GM23338 (cell line): ENCODE data around the gene CDAN1. TPM values are rescaled to one million over a fixed set of nuclear protein-coding genes. Genes with fewer than 3 reads are reported as not detected.

Experiments
- ATAC-seq: fragments of 200-7000 bp; cut with Tn5 transposase; 3 replicates; pipeline ENCODE4 v1.9.1; 2020
- DNase-seq: peaks from one replicate; pipeline ENCODE4 v3.0.0-alpha.2; 2015; ENCODE audit warnings: low spot score
- H2AFZ ChIP-seq: fragments of 200-600 bp; sonication (generic); 2 replicates; pipeline ENCODE4 v1.8.0; 2016; ENCODE audit warnings: antibody characterized with exemption, mild to moderate bottlenecking, moderate library complexity
- H3F3A ChIP-seq: fragments of 200-600 bp; sonication (generic); replicated peaks from 2 replicates; pipeline ENCODE4 v1.8.0; 2017; ENCODE audit warnings: antibody characterized with exemption, mixed run types, low read depth
- H3K27ac ChIP-seq: fragments of 200-600 bp; sonication (generic); 2 replicates; pipeline ENCODE4 v1.6.1; 2016; ENCODE audit warnings: low read depth
- H3K27me3 ChIP-seq: fragments of 200-600 bp; sonication (generic); 2 replicates; pipeline ENCODE4 v1.8.0; 2016; ENCODE audit warnings: mild to moderate bottlenecking, mixed run types, moderate library complexity; ENCODE audit not compliant: insufficient read depth
- H3K36me3 ChIP-seq: fragments of 200-600 bp; sonication (generic); 2 replicates; pipeline ENCODE4 v1.8.0; 2016; ENCODE audit warnings: mild to moderate bottlenecking; ENCODE audit not compliant: insufficient read depth
- H3K4me1 ChIP-seq: fragments of 200-600 bp; sonication (generic); 2 replicates; pipeline ENCODE4 v1.8.0; 2016; ENCODE audit warnings: mild to moderate bottlenecking, moderate library complexity; ENCODE audit not compliant: insufficient read depth
- H3K4me2 ChIP-seq: fragments of 200-600 bp; sonication (generic); 2 replicates; pipeline ENCODE4 v1.7.1; 2017; ENCODE audit warnings: mixed run types
- H3K4me3 ChIP-seq: fragments of 200-600 bp; sonication (generic); 2 replicates; pipeline ENCODE4 v1.6.1; 2016; ENCODE audit warnings: mixed run types
- H3K79me2 ChIP-seq: fragments of 200-600 bp; sonication (generic); replicated peaks from 2 replicates; pipeline ENCODE4 v1.8.0; 2017; ENCODE audit warnings: mild to moderate bottlenecking; ENCODE audit not compliant: insufficient read depth
- H3K9me2 ChIP-seq: fragments of 200-600 bp; sonication (generic); 2 replicates; pipeline ENCODE4 v1.8.0; 2017; ENCODE audit not compliant: insufficient read depth
- H4K20me1 ChIP-seq: fragments of 200-600 bp; sonication (generic); replicated peaks from 2 replicates; pipeline ENCODE4 v1.8.0; 2017; ENCODE audit warnings: mild to moderate bottlenecking; ENCODE audit not compliant: insufficient read depth
- H3K27ac Mint-ChIP-seq: 2 replicates; pipeline ENCODE4 v1.8.0; 2020; ENCODE audit warnings: inconsistent platforms, mild to moderate bottlenecking, moderate library complexity, mixed read lengths
- H3K27me3 Mint-ChIP-seq: 3 replicates; pipeline ENCODE4 v1.8.0; 2022; ENCODE audit warnings: low read depth, mild to moderate bottlenecking, moderate library complexity, mixed read lengths, inconsistent platforms; ENCODE audit not compliant: insufficient read depth, poor library complexity
- H3K36me3 Mint-ChIP-seq: 3 replicates; pipeline ENCODE4 v1.8.0; 2021; ENCODE audit warnings: low read depth, mild to moderate bottlenecking, inconsistent platforms, moderate library complexity, mixed read lengths
- H3K4me1 Mint-ChIP-seq: 3 replicates; pipeline ENCODE4 v1.8.0; 2020; ENCODE audit warnings: mild to moderate bottlenecking, inconsistent platforms, mixed read lengths
- H3K4me3 Mint-ChIP-seq: 3 replicates; pipeline ENCODE4 v1.8.0; 2021; ENCODE audit warnings: moderate library complexity, mild to moderate bottlenecking, inconsistent platforms, mixed read lengths
- H3K9me3 Mint-ChIP-seq: 3 replicates; pipeline ENCODE4 v1.8.0; 2020; ENCODE audit warnings: moderate library complexity, mild to moderate bottlenecking, inconsistent platforms, mixed read lengths
- CREB1 ChIP-seq: fragments of 250-450 bp; sonication (Bioruptor Pico); IDR thresholded peaks from 2 replicates; pipeline ENCODE4 v1.5.0; 2020; ENCODE audit warnings: low read depth, mild to moderate bottlenecking, moderate library complexity
- CTCF ChIP-seq, 2 experiments: fragments of 200-600 bp in 1 of 2; sonication (generic) in 1 of 2; conservative IDR thresholded peaks; 2 replicates each; pipeline versions ENCODE4 v1.5.1 to v1.6.1; 2016 to 2017; ENCODE audit warnings: antibody characterized with exemption in 2 of 2, low read depth in 2 of 2, mild to moderate bottlenecking in 2 of 2, moderate library complexity in 1 of 2
- ETS1 ChIP-seq: IDR thresholded peaks from 2 replicates; pipeline ENCODE4 v1.6.1; 2016; ENCODE audit warnings: antibody characterized with exemption
- EZH2phosphoT487 ChIP-seq: fragments of 200-600 bp; sonication (generic); IDR thresholded peaks from one replicate; pipeline ENCODE4 v1.8.1; 2018; ENCODE audit warnings: antibody characterized with exemption; ENCODE audit not compliant: unreplicated experiment
- JUNB ChIP-seq: IDR thresholded peaks from one replicate; pipeline ENCODE4 v1.6.1; 2016; ENCODE audit warnings: antibody characterized with exemption; ENCODE audit not compliant: unreplicated experiment
- NANOG ChIP-seq: IDR thresholded peaks from 2 replicates; pipeline ENCODE4 v1.6.1; 2016; ENCODE audit warnings: antibody characterized with exemption, borderline replicate concordance
- POLR2AphosphoS5 ChIP-seq: IDR thresholded peaks from 2 replicates; pipeline ENCODE4 v1.6.1; 2016; ENCODE audit warnings: antibody characterized with exemption, low read depth
- STAT1 ChIP-seq: IDR thresholded peaks from one replicate; pipeline ENCODE4 v1.6.1; 2016; ENCODE audit warnings: antibody characterized with exemption; ENCODE audit not compliant: unreplicated experiment
- ZNF114 ChIP-seq: fragments of 250-450 bp; sonication (Bioruptor Pico); IDR thresholded peaks from 2 replicates; pipeline ENCODE4 v1.5.0; 2020; ENCODE audit warnings: mild to moderate bottlenecking, moderate library complexity
- ZNF331 ChIP-seq: fragments of 250-450 bp; sonication (Bioruptor Pico); IDR thresholded peaks from 2 replicates; pipeline ENCODE4 v1.5.0; 2020; ENCODE audit warnings: low read depth, mild to moderate bottlenecking, moderate library complexity
- polyA plus RNA-seq: library from polyadenylated mRNA; unstranded; fragments of >200 nt; fragmentation: Nextera tagmentation; extraction: Ambion mirVana; gene quantifications from 2 replicates; pipeline ENCODE4 v1.2.1, GENCODE V29; 2016
- total RNA-seq: library from RNA; depleted of rRNA; stranded (reverse); fragments of >200 nt; shearing (Covaris generic); gene quantifications from 2 replicates; pipeline ENCODE4 v1.2.3, GENCODE V29; 2014
- TF ChIP-seq, protein P1 (sequence below): fragments of 250-450 bp; sonication (Bioruptor Pico); IDR thresholded peaks from 2 replicates; pipeline ENCODE4 v1.5.0; 2020; ENCODE audit warnings: mild to moderate bottlenecking, moderate library complexity
- TF ChIP-seq, protein P2 (sequence below): IDR thresholded peaks from one replicate; pipeline ENCODE4 v1.6.1; 2018; ENCODE audit warnings: antibody characterized with exemption; ENCODE audit not compliant: unreplicated experiment

Gene CDAN1
- total and polyA plus RNA-seq, 2 experiments from 2014 or later = 6.0 to 14.7 TPM

DNA sequence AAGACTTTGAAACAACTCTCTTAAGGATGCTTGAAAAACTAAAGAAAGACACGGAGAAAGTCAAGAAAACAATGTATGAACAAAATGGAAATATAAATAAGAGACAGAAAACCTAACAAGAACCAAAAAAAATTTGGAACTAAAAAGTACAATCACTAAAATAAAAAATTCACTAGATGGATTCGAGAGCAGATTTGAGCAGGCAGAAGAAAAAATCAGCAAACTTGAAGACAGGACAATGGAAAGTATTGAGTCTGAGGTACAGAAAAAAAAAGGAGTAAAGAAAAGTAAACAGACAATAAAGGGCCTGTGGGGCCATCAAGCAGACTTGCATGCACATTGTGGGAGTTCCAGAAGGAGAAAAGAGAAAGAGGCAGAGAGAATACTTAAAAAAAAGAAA, 13.4 kb upstream of the CDAN1 start:
- H4K20me1 ChIP-seq = no peaks in the 10 kb centered on the region
- no peaks in the 10 kb centered on the region for H3K36me3 ChIP-seq
- H3K4me3 ChIP-seq = no peak overlapping the region
- DNase-seq (no peak), ATAC-seq (no peak)
- no peaks in the 10 kb centered on the region for H3K4me1 Mint-ChIP-seq
- no peaks in the 10 kb centered on the region for H3K27me3 ChIP-seq
- peaks cover 8% of the 10 kb centered on the region for H3K36me3 Mint-ChIP-seq
- no peaks in the 10 kb centered on the region for H3F3A ChIP-seq
- no peaks in the 10 kb centered on the region for H3K4me1 ChIP-seq
- no peaks in the 10 kb centered on the region for H3K79me2 ChIP-seq
- H3K9me2 ChIP-seq = no peaks in the 10 kb centered on the region
- no peak overlapping the region for H3K27ac ChIP-seq
- no peaks in the 10 kb centered on the region for H3K27me3 Mint-ChIP-seq
- no peak overlapping the region for H3K4me3 Mint-ChIP-seq
- no peak overlapping the region for H3K27ac Mint-ChIP-seq
- TF ChIP-seq STAT1 (no peak), ZNF331 (CRISPR knock-in tag) (no peak), CREB1 (CRISPR knock-in tag) (no peak), ETS1 (no peak), POLR2AphosphoS5 (no peak), ZNF114 (CRISPR knock-in tag) (no peak), NANOG (no peak), JUNB (no peak), EZH2phosphoT487 (no peak), CTCF (conservative IDR thresholded peaks at IDR 0.05; ENCODE audit: low read depth in 2 of 2) (no peak)
- TF ChIP-seq, protein P1, sequence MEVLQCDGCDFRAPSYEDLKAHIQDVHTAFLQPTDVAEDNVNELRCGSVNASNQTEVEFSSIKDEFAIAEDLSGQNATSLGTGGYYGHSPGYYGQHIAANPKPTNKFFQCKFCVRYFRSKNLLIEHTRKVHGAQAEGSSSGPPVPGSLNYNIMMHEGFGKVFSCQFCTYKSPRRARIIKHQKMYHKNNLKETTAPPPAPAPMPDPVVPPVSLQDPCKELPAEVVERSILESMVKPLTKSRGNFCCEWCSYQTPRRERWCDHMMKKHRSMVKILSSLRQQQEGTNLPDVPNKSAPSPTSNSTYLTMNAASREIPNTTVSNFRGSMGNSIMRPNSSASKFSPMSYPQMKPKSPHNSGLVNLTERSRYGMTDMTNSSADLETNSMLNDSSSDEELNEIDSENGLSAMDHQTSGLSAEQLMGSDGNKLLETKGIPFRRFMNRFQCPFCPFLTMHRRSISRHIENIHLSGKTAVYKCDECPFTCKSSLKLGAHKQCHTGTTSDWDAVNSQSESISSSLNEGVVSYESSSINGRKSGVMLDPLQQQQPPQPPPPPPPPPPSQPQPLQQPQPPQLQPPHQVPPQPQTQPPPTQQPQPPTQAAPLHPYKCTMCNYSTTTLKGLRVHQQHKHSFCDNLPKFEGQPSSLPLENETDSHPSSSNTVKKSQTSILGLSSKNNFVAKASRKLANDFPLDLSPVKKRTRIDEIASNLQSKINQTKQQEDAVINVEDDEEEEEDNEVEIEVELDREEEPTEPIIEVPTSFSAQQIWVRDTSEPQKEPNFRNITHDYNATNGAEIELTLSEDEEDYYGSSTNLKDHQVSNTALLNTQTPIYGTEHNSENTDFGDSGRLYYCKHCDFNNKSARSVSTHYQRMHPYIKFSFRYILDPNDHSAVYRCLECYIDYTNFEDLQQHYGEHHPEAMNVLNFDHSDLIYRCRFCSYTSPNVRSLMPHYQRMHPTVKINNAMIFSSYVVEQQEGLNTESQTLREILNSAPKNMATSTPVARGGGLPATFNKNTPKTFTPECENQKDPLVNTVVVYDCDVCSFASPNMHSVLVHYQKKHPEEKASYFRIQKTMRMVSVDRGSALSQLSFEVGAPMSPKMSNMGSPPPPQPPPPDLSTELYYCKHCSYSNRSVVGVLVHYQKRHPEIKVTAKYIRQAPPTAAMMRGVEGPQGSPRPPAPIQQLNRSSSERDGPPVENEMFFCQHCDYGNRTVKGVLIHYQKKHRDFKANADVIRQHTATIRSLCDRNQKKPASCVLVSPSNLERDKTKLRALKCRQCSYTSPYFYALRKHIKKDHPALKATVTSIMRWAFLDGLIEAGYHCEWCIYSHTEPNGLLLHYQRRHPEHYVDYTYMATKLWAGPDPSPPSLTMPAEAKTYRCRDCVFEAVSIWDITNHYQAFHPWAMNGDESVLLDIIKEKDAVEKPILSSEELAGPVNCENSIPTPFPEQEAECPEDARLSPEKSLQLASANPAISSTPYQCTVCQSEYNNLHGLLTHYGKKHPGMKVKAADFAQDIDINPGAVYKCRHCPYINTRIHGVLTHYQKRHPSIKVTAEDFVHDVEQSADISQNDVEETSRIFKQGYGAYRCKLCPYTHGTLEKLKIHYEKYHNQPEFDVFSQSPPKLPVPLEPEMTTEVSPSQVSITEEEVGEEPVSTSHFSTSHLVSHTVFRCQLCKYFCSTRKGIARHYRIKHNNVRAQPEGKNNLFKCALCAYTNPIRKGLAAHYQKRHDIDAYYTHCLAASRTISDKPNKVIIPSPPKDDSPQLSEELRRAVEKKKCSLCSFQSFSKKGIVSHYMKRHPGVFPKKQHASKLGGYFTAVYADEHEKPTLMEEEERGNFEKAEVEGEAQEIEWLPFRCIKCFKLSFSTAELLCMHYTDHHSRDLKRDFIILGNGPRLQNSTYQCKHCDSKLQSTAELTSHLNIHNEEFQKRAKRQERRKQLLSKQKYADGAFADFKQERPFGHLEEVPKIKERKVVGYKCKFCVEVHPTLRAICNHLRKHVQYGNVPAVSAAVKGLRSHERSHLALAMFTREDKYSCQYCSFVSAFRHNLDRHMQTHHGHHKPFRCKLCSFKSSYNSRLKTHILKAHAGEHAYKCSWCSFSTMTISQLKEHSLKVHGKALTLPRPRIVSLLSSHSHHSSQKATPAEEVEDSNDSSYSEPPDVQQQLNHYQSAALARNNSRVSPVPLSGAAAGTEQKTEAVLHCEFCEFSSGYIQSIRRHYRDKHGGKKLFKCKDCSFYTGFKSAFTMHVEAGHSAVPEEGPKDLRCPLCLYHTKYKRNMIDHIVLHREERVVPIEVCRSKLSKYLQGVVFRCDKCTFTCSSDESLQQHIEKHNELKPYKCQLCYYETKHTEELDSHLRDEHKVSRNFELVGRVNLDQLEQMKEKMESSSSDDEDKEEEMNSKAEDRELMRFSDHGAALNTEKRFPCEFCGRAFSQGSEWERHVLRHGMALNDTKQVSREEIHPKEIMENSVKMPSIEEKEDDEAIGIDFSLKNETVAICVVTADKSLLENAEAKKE (CRISPR knock-in tag) = no peak
- TF ChIP-seq, protein P2, sequence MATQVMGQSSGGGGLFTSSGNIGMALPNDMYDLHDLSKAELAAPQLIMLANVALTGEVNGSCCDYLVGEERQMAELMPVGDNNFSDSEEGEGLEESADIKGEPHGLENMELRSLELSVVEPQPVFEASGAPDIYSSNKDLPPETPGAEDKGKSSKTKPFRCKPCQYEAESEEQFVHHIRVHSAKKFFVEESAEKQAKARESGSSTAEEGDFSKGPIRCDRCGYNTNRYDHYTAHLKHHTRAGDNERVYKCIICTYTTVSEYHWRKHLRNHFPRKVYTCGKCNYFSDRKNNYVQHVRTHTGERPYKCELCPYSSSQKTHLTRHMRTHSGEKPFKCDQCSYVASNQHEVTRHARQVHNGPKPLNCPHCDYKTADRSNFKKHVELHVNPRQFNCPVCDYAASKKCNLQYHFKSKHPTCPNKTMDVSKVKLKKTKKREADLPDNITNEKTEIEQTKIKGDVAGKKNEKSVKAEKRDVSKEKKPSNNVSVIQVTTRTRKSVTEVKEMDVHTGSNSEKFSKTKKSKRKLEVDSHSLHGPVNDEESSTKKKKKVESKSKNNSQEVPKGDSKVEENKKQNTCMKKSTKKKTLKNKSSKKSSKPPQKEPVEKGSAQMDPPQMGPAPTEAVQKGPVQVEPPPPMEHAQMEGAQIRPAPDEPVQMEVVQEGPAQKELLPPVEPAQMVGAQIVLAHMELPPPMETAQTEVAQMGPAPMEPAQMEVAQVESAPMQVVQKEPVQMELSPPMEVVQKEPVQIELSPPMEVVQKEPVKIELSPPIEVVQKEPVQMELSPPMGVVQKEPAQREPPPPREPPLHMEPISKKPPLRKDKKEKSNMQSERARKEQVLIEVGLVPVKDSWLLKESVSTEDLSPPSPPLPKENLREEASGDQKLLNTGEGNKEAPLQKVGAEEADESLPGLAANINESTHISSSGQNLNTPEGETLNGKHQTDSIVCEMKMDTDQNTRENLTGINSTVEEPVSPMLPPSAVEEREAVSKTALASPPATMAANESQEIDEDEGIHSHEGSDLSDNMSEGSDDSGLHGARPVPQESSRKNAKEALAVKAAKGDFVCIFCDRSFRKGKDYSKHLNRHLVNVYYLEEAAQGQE = no peak
- no peak overlapping the region for H3K4me2 ChIP-seq
- no peaks in the 10 kb centered on the region for H3K9me3 Mint-ChIP-seq
- H2AFZ ChIP-seq = no peak overlapping the region
